Daoy (cell line): ENCODE results near the gene ENO3. TPM values are rescaled to one million over a fixed set of nuclear protein-coding genes. Genes with fewer than 3 reads are reported as not detected.

Experiments used
- DNase-seq: peaks from one replicate; pipeline ENCODE4 v3.0.0-alpha.2; 2015; ENCODE audit warnings: low read depth
- total RNA-seq: library from RNA; depleted of rRNA; stranded (reverse); fragments of >200 nt; shearing (Covaris generic); gene quantifications from 2 replicates; pipeline ENCODE4 v1.2.3, GENCODE V29; 2014

ENO3 gene
- total RNA-seq, 1 experiment from 2014 or later, result 1.8 TPM

DNA sequence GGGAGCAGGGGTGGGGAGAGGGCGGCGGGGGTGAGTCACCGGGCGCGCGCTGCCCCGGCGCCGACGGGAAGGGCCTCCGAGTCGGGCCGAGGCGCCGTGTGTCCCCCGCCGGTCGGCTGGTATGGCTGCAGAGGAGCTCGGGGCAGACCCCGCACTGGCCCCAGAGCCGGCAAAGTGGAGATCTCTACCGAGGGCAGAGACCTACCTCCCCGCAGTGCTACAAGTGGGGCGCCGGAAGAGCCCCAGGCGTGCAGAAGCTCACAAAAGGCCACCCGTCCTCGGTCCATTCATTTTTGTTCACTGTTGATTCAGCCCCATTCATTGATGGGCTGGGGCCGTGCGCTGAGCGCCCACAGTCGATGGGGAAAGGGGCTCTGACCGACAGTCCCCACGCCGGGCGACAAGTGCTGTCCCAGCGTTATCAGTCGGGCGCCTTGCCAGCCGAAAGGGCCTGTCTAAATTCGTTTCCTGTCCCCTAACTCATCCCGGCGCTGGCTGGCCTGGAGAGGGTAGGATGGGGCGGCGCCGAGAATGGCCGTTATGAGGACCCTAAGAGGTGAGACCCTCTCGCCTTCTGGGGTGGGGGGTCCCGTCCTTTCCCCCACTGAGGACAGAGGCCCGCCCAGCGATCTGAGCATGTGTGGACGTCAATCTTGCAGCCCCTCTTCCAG is 709 bp upstream of the ENO3 start:
- DNase-seq, result no peak

GRCh38 chr17:4951486-4951885 is 567 bp downstream of the ENO3 start:
- DNase-seq, result no peak

- peak; percentile 79 for DNase-seq
These were observed 2.6 kb downstream of the ENO3 start for GRCh38 chr17:4953451-4953961.

DNA sequence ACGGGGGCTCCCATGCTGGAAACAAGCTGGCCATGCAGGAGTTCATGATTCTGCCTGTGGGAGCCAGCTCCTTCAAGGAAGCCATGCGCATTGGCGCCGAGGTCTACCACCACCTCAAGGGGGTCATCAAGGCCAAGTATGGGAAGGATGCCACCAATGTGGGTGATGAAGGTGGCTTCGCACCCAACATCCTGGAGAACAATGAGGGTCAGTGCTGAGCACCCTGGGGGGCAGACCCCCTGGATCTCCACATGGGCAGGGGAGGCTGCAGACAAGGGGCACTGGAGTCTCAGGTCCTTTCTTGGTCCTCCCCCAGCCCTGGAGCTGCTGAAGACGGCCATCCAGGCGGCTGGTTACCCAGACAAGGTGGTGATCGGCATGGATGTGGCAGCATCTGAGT is 4.2 kb downstream of the ENO3 start:
- DNase-seq, result no peak

- no peak for DNase-seq
These were observed 5.7 kb downstream of the ENO3 start for GRCh38 chr17:4956493-4957061.

- DNase-seq, result no peak
These were observed 7.2 kb downstream of the ENO3 start for GRCh38 chr17:4958102-4958501.

GRCh38 chr17:4959261-4959965 is 8.5 kb downstream of the ENO3 start:
- DNase-seq, result no peak

DNA sequence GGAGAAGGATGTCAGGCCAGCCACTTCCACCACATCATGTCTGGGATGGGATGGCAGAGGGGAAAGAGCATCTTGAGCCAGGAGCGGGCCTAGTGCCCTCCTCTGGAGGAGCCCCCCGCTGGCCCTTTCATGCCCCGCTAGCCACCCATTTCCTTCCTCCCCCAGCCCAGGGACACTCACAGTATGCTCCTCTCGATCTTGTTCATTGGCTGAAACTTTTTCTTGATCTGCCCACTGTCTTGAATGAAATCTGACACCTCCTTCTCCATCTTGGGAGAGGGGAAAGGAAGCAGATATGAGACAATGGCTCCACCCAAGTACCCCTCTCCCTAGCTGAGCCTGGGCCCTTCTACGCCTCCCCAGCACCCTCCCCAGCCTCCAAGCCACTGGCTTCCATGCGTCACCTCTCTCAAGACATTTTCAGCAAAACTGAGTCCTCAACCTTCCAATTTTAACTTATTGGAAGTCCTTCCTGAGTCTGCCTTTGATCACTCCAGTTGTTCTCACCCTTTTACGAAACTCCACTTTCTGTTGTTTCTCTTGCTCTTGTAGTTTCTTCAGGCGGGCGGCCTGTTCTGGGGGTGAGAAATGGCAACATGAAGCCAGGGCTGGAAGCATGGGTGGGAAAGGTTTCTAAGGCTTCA is 9.5 kb downstream of the ENO3 start:
- no peak for DNase-seq

DNA sequence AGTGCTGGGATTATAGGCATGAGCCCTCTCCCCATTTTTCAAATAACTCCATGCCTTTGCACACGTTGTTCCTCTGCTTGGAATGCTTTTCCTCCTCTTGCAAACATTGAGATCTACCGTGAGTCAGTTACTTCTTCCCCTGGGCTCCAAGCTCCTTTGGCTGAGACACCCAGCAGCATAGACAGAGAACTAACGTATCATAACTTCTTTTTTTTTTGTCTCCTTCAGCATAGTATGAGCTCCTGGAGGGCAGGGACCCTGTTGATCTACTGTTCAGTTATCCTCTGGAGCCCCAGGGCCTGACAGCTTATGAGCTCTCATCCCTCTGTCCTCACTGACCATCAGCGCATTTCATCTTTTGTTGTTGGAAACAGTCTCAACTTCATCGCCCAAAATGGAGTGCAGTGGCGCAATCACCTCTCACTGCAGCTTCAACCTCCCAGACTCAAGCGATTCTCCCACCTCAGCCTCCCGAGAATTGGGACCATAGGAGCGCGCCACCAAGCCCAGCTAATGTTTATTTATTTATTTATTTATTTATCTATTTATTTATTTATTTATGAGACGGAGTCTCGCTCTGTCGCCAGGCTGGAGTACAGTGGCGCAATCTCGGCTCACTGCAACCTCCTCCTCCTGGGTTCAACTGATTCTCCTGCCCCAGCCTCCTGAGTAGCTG is 14.5 kb downstream of the ENO3 start:
- DNase-seq, result no peak

- DNase-seq, result peak; percentile 100
These were observed 16.1 kb downstream of the ENO3 start for GRCh38 chr17:4966844-4967538.

- DNase-seq, result peak; percentile 99
These were observed 16.9 kb downstream of the ENO3 start, which contains the start of gene SPAG7 for GRCh38 chr17:4967539-4968485. SPAG7 (minus strand) TSS chr17:4967817; CDS start chr17:4967804, 13 bp downstream.

- peak; percentile 77 for DNase-seq
These were observed 17.6 kb downstream of the ENO3 start for GRCh38 chr17:4968486-4969046.

DNA sequence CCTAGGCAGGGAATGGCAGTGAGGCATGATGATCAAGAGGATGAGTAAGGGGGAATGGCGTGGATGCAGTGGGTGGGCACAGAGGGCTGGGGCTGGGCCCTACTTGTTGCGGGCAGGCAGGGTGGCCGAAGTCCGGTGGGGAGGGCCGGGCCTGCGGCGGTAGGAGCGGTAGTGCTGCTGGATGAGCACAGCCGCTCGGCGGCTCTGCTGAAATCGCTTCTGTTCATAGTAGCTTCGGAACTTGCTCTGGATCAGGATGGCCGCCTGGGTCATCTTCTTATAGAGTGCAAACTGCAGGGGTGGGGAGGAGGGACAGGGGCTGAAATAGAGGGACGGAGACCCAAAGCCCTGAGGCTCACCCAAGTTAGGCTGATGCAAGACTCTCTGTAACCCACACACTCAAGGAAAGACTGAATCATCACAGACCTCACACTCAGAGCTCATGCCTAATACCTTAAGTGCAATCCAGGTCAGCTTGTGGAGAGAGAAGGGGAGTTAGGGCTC is 18.2 kb downstream of the ENO3 start:
- DNase-seq, result peak; percentile 91

DNA sequence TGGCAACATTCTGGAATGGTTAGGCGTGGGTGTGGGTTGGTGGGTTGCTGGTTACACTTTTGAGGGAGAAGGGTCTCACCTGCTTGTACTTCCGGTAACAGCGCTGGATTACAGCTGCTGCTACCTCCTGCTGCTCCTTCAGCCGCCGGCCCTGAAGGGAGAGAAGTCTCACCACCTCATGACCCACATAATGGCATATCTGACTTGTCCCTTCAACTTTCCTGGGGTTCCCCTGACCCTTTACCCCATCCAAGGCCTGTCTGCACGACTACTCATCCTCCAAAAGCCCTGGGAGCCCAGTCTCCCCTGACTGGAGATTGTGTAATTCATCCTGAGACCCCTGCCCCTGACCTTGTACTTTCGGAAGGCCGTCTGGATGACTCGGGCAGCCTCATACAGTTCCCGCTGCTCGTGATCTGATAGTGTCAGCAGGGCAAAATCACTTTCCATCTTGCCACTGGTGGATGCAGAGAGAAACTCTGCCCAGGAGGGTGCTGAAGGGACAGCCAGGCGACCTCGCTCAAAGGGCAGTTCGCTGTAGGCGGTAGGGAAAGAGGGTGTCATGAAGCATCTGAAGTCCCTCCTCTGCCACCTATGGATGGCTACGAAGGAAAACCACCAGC is 18.7 kb downstream of the ENO3 start:
- no peak for DNase-seq

GRCh38 chr17:4970273-4970672 is 19.4 kb downstream of the ENO3 start:
- DNase-seq, result no peak

DNA sequence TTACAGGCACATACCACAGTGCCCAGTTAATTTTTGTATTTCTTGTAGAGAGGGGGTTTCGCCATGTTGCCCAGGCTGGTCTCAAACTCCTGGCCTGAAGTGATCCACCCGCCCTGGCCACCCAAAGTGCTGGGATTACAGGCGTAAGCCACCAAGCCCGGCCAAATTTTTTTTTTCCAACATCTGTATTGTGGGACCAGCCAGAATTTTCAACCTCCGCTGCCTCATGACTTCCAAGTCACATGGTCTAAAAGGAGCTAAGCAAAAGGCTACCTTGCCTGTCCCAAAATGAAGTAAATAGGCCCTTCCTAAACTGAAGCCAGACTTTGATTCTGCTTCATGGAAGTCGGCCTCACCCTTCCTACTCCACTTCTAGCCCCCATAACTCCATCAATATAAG is 20.9 kb downstream of the ENO3 start:
- DNase-seq, result no peak

DNA sequence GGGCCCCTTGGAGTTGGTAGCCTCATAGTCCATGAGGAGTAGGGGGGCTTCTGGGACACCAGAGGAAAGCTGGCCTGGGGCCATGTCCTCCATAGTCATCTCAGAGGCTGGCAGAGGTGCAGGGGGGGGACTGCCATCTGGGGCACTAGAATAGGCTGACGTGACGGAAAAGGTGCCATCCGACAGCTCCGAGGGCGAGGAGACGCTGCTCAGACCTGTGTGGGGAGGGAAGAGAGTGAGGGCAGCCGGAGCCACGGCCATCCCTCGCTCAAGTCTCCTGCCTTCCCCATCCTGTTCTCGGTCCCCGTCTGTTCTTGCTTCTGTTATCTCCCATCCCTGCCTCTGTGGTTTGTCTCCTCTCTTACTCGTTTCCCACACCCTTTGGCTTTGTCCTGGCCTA is 21.4 kb downstream of the ENO3 start:
- DNase-seq, result no peak

GRCh38 chr17:4972752-4973151 is 21.8 kb downstream of the ENO3 start:
- no peak for DNase-seq
